GM18505 (cell line): Measurements from ENCODE around the gene ZNF716.
"Not testable (repeated sequence)": the region's sequence is repeated elsewhere in the genome, so short reads cannot be mapped to it uniquely, and the experiment has no call there.

ENCODE experiments used
- ATAC-seq: cut with Tn5 transposase; IDR thresholded peaks from one replicate; pipeline ENCODE4 v1.9.1; 2021; ENCODE audit not compliant: unreplicated experiment
- POLR2A ChIP-seq: IDR thresholded peaks from 4 replicates; pipeline ENCODE4 v1.6.1; 2011; ENCODE audit warnings: borderline replicate concordance; ENCODE audit not compliant: insufficient read depth, insufficient read length; ENCODE audit errors: extremely low read depth

Gene ZNF716

DNA sequence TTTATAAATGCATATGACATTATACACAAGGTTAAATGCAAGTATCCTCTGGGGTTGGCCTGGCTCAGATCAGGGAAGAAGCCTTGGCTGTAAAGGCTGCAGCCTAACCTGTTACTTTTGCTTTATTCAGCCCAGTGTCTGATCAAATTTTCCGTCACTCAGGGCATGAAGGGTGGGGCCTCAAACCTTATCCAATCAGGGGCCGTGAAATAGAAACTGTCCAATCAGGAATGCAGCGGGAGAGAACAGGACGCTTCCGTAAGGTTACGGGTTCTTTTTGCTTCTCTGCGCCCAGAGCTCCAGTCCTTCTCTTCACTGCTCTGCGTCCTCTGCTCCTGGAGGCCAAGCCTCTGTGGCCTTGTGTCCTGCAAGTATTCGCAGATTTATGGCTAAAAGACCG is at the start of gene ZNF716:
Gene ZNF716, plus strand, starts transcription at position 274 of the 400 bp plus-strand sequence. Its CDS starts 112 bp downstream, at position 386.
- no peak for ATAC-seq

DNA sequence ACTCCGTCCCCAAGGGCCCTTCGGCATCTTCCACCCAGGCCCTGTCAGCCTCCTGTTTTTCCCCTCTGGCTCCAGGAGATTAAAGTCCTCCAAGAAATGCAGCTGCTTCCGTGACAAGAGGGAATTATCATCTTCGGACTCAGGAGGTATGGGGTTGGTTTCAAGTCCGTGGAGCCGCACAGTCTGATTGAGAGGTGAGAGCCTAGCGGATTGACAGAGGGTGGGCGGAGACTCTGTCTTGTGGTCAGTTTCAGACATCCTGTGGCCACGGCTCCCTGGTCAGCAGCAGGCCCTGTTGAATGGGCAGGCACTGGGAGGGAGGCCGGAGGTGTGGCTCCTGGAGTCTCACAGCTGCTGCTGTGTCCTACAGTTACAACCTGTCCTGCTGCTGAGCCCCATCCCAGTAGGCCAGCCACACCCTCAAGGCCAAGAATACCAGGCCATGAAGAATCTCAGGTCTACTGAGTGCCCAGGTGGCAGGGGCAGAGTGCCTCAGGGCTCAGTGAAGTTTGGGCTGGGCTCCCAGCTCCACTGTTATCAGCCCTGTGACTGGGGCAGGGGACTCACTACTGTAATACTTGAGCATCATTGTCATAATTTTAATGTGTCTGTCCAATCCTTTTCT is 49.3 kb upstream of the ZNF716 start:
- ATAC-seq = no peak
- no peak for TF ChIP-seq POLR2A

More for the DNA sequence above, at the start of gene ZNF716:
- no peak for TF ChIP-seq POLR2A

DNA sequence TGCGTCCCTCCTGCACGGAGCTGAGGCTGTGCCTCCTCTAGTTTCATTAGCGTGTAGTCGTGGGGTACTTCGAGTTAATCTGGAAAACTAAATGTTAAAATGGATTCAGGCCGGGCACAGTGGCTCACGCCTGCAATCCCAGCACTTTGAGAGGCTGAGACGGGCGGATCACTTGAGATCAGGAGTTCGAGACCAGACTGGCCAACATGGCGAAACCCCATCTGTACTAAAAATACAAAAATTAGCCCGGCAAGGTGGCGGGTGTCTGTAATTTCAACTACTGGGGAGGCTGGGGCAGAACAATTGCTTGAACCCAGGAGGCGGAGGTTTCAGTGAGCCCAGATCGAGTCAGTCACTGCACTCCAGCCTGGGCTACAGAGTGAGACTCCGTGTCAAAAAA is 46.9 kb upstream of the ZNF716 start:
- ATAC-seq = not testable (repeated sequence)

DNA sequence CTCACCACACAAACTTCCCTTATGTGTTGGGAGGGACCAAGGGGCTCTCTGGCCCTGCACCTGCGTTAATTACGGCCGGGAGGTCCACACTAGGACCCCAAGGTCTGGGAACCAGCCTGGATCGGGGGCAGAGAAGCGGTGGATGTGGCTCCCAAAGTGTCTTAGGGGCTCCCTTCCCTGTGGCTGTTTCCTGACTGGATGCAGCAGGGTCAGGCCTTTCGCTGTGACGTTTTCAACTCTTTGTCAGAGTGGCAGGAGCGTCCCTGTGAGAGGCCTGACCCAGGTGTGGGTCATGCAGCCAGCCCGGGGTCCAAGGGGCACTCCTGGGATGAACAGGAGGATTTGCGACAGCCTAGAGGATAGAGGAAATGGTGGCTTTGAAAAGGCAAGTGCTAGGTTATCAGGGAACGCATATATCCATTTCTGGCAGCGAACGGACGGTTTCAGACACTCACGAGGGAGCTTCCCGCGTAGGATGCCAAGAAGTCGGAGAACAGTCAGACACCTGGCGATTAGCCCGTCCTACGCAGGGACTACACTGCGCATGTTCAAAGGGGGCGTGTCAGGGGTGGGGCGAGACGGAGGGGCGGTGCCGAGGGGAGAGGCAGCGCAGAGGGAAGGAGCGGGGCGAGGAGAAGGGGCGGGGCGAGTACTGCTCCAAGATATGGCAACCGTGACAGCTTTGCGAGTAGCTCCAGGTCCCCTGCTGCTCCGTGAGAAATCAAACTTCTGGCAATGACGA is 46.2 kb upstream of the ZNF716 start:
- no peak for TF ChIP-seq POLR2A
- ATAC-seq = no peak

DNA sequence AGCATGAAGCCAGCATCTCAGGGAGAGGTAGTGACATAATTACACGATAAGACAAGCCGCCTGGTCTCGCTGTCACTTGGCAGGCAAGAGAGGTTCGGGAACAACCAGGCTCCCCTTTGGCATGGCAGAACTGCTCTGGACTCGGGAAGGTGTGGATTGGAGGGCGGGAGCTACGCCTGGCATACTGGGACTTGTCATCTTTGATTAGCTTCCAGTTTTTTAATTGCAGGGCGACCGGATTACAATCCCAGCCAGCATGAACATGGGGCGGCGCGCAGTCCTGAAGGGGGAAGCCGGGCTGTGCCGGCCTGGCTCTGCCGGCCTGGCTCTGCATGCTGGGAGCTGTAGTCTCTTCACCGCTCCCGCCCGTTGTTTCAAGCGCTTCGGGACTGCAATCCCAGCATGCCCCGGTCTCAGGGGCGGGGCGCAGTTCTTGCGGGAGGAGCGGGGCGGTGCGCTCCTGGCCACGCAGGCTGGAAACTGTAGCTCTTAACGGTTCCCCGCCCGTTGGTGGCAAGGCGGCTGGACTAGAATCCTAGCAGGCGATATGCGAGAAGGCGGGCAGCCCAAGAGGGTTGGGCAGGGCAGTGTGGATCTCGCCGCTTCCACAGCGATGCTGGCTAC is 45.5 kb upstream of the ZNF716 start:
- no peak for TF ChIP-seq POLR2A
- ATAC-seq = no peak

DNA sequence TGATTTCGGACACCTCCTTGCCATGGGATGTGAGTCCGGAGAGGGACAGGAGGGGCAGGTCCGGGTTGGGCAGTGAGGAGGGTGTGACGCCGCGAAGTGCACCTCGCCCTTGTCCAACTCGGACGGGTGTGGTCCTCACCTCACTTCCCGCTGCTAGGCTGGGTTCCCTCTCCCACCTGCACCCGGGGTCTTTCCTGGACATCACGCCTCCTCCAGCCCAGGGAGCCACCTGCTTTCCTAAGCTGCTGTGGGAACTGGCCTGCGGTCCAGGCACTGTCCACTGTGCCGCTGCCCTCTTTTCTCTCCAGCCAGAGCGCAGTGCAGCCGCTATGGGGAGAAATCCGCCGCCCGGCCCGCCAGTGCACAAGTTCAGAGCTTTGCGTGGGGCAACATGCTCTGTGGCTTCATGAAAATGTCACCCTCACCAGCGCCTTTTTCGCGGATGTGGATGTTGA is 45.0 kb upstream of the ZNF716 start:
- TF ChIP-seq POLR2A = no peak
- ATAC-seq = no peak

DNA sequence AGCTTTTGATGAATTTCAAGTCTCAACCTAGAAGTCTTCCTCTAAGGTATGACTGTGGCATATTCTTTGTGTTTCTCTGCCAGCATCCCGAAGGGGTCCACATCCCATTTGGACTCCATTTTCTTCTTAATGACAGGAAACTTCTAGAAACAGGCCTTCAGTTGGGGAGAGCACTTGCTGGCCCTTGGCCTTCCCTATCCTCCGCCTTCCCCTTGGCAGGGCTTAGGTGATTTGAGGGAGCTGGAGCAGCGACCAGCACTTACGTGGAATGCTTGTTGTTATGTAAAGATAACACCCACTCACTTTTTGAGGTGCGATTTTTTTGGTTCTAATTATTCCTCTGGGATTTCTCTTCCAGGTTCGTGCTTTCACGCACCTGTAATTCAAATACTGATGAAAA is 42.9 kb upstream of the ZNF716 start:
- no peak for ATAC-seq
- no peak for TF ChIP-seq POLR2A

DNA sequence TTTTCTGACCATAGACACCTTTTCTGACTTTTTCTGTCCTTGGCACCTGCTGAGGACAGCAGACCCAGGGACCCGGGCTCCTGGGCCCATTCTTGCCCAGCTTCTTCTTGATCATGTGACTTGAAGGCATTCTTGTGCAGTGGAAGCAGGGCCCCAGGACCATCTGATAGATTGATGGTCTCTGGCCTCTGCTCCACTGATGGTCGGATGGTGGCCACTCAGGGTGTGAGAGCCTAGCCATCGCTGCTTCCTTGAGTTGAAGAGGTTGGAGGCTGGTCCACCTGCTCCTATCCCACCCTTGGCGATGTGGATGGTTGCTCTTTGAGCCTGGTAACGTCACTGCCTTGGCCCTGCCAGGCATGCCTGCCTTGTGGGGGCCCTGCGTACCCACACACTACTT is 37.8 kb upstream of the ZNF716 start:
- ATAC-seq = no peak

DNA sequence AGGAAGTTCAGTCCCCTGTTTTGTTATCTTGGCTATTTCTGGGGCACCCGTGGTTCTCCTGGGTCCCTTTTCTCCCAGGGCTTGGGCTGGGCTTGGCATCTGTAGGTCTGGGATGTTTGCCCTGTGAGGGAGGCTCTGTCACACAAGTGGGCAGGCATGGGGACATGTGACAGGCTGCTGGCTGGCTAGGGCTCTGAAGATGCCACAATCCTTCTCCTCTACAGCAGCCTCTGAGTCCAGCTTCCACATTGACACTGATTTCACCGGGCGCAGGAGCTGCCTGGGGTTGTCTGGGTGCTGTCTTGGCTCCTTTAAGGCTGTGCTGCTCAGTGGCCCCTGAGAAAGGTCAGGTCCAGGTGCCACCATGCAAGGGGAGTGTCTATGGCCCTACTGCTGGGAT is 37.4 kb upstream of the ZNF716 start:
- TF ChIP-seq POLR2A = no peak
- no peak for ATAC-seq

More for the DNA sequence above, 37.8 kb upstream of the ZNF716 start:
- no peak for TF ChIP-seq POLR2A

DNA sequence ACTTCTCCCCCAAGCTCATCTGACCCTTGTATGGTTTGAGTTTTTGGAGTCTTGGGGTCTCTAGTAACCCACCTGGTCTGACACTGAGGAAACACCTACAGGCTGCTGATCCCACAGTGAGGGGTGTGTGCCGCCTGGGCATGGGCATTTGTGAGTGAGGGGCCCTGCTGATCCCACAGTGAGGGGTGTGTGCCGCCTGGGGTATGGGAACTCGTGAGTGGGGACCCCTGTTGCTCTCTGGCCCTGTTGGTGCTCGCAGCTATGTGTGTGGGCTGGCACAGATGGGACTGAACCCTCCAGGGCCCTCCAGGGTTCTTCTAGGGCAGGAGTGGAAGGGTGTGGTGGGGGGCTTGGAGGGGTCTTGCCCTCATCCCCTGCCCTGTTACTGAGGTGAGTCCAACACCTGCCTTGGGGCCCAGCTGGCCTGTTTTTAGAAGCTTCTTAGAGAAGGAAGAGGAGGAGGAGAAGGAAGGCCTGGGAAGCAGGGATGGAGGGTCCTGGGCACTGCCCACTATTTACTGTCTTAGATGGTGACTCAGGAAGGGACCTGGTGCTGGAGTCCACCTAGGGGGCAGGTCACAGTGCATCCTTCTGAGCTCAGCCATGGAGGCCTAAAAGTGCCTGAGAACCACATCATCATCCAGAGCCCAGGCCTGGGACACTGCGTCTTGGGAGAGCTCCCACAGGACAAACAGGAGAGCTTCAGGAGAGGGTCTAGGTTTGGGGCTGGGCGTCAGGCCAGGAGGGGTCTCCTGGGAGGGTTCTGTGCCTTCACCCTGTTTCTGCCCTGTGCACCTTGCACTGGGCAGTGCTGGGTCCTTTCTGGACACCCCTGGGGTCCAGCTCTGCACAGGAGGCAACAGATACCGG is 36.2 kb upstream of the ZNF716 start:
- TF ChIP-seq POLR2A = no peak

DNA sequence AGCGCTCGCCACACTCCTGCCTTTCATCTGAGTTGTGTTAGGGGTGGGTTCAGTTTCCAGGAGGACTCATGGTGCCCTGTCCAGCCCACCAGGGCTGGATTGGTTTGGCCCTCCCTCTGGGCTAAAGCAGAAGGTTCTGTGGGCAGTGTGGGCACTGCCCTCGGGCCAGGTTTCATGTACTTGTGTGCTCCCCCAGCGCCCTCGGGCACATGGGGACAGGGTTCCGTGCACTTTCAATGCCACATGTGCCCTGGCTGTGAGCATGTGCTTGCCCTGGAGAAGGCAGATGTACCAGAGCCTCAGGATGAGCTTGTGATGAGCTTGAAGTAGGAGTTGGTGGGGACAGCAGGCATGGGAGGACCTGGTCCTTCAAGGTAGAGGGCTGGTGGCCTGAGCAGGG is 35.6 kb upstream of the ZNF716 start:
- TF ChIP-seq POLR2A = no peak
- no peak for ATAC-seq

More for the DNA sequence above, 36.2 kb upstream of the ZNF716 start:
- no peak for ATAC-seq

DNA sequence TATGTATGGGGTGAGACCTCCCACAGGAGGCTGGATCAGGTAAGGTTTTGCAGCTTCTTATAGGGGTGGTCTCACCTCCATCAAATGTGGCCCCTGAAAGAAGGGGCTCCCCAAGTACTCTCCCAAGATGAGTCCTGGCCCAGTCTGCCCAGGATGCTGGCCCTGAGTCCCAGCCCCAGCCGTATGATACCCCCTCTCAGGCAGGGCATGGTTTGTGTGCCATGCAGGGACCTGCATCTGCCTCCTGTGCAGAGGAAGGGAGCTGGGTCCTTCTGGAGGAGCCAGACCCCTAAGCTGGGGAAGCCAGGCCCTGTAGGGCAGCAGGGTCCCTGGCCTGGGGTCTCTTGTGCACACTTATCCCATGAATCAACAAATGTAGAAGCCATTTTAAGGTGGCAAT is 35.1 kb upstream of the ZNF716 start:
- ATAC-seq = no peak
- TF ChIP-seq POLR2A = no peak

DNA sequence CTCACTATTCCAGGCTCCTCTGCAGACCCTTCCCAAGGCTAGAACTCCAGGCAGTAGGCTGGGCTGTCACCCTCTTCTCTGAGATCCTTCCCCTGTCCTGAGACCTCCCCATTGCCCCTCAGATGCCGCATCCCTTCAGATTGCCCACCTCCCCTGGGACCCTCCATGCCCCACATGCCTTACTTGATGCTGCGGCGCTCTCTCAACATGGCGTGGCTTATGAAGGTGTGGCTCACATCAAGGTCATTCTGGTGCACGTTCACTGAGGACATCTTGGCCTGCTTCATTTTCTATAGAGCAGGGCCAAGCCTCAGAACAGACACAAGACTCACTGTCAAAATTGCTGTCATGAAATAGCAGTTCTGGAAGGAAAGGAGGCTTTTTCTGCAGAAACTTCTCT is 34.7 kb upstream of the ZNF716 start:
- TF ChIP-seq POLR2A = no peak
- ATAC-seq = no peak
